ENCODE measurements around the gene PWWP2B. TPM values are rescaled to one million over a fixed set of nuclear protein-coding genes. Genes with fewer than 3 reads are reported as not detected.

The PWWP2B gene
- total and polyA plus RNA-seq, 2 of the 8 experiments (the other 6 are each of a cell fraction or from before 2014, with no cell fraction given): 5.3 to 10.8 TPM

DNA sequence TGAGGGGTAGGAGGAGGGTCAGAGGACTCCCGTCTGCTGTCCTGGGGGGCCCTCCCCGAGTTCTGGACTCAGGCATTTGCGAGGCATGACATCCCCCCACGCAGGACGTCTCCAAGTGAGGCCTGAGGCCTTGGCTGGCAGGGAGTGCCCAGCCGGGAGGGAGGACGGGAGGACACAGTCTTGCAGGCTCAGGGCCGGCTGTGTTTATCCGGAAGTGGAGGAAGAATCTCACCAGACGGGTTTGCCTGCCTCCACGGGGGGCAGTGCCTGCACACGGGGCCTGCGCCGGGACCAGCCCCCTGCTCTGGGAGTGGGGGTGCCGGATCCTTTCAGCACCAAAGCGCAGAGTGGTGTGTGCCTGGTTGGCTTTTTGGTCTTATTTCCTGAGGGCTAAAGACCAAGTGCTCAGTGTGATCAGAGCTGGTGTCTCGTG is 10.9 kb downstream of the PWWP2B start:
- H3K36me3 ChIP-seq (ENCODE audit: control insufficient read depth in 2 of 4, insufficient read depth in 4 of 4, low read length in 3 of 4): peaks cover 0 to 8% (median 2%) of the 10 kb centered on the region in 4 experiments; a peak in 3 of 8 replicates
- H3K18ac ChIP-seq (ENCODE audit: extremely low read depth, low read length): peak overlapping the region; percentile 99
- peak; percentile 77 for FAIRE-seq
- peak overlapping the region in 2 of 4 experiments; percentile 31 to 57; a peak in 4 of 7 replicates for H3K9ac ChIP-seq (replicated peaks in 1 of 4; ENCODE audit: extremely low read depth in 1 of 4, low read depth in 3 of 4, low read length in 3 of 4)
- H3K4me1 ChIP-seq (replicated peaks in 1 of 4; ENCODE audit: control insufficient read depth in 3 of 4, insufficient read depth in 4 of 4, low read length in 3 of 4): peaks cover 3 to 51% (median 40%) of the 10 kb centered on the region in 4 experiments
- H4K20me1 ChIP-seq (replicated peaks in 1 of 2; ENCODE audit: control insufficient read depth in 1 of 2, insufficient read depth in 2 of 2, low read length in 2 of 2): peaks cover 0 to 3% of the 10 kb centered on the region in 2 experiments
- POLR2A ChIA-PET (ENCODE audit: partially characterized antibody): interaction anchor here (0.8 to 5.6 kb wide), 4 partner anchors 10 to 37 kb away, joined by 3 to 71 read pairs (median 16); partner anchors contain the start of gene PWWP2B
- DNase-seq (ENCODE audit: low read depth in 1 of 2, low spot score in 2 of 2): peak in 1 of 2 experiments; percentile 91
- H2AFZ ChIP-seq (ENCODE audit: low read length): no peak overlapping the region
- H2BK5ac ChIP-seq (ENCODE audit: low read depth, low read length): peak overlapping the region; percentile 97
- H3K14ac ChIP-seq (ENCODE audit: insufficient read length): peak overlapping the region; percentile 58
- H3K56ac ChIP-seq (replicated peaks; ENCODE audit: insufficient read length, low read depth, low read length): peak overlapping the region; percentile 27
- no peaks in the 10 kb centered on the region for H3K27me3 ChIP-seq (replicated peaks in 1 of 4; ENCODE audit: control insufficient read depth in 3 of 4, extremely low read depth in 1 of 4, insufficient read depth in 3 of 4, low read length in 3 of 4)
- no peaks in the 10 kb centered on the region for H3K79me2 ChIP-seq (ENCODE audit: control insufficient read depth in 1 of 2, insufficient read depth in 2 of 2, low read length in 2 of 2)
- no peak overlapping the region for H3K23ac ChIP-seq (ENCODE audit: insufficient read length)
- peak overlapping the region; percentile 97 for H2BK20ac ChIP-seq (ENCODE audit: low read length)
- peak overlapping the region; percentile 100; the same call in 1 of the 2 replicates for H2AK5ac ChIP-seq (ENCODE audit: low read depth, low read length)
- CTCF ChIA-PET (ENCODE audit: partially characterized antibody): interaction anchor here (0.9 to 1.5 kb wide), 3 partner anchors 15 to 39 kb away, joined by 3 to 4 read pairs (median 3); no protein-coding TSS in a partner anchor
- H3K4ac ChIP-seq (replicated peaks; ENCODE audit: insufficient read length, low read depth, low read length): peak overlapping the region; percentile 86
- peak overlapping the region; percentile 92; the same call in 1 of the 2 replicates for H4K8ac ChIP-seq (ENCODE audit: extremely low read depth, insufficient read depth, low read length)
- H3K4me3 ChIP-seq (ENCODE audit: extremely low read depth in 1 of 4, insufficient read depth in 2 of 4, low read depth in 3 of 4, low read length in 4 of 4): peak overlapping the region in 3 of 4 experiments; percentile 11 to 45 (median 18); a peak in 3 of 8 replicates
- peak overlapping the region; percentile 60 to 61 for H3K4me2 ChIP-seq (ENCODE audit: insufficient read depth in 1 of 2, low read depth in 2 of 2, low read length in 2 of 2)
- H2BK120ac ChIP-seq (replicated peaks; ENCODE audit: low read depth, low read length): peak overlapping the region; percentile 80
- peak overlapping the region; percentile 96 for H4K5ac ChIP-seq (ENCODE audit: insufficient read length, low read depth, low read length)
- H3K9me3 ChIP-seq (ENCODE audit: insufficient read depth in 2 of 2, low read depth in 1 of 2, low read length in 1 of 2): no peaks in the 10 kb centered on the region
- H2BK12ac ChIP-seq (ENCODE audit: low read depth, low read length): peak overlapping the region; percentile 100; the same call in 1 of the 2 replicates
- peak overlapping the region; percentile 100 for H4K91ac ChIP-seq (replicated peaks; ENCODE audit: insufficient read length, low read length)
- H3K27ac ChIP-seq (ENCODE audit: low read depth, low read length): peak overlapping the region; percentile 82
- peaks cover 5% of the 10 kb centered on the region; the same call in 1 of the 2 replicates for H3K79me1 ChIP-seq (ENCODE audit: low read depth, low read length)
- no peaks in the 10 kb centered on the region for H3K23me2 ChIP-seq (ENCODE audit: low read depth, low read length)
- 16% methylated on average over 16 of the region's 17 CpGs; no CpG with 5 or more reads in 1 of the 2 experiments for WGBS, 2 experiments (ENCODE audit: extremely low coverage in 1 of 2, insufficient coverage in 1 of 2, insufficient read length in 1 of 2, insufficient replicate concordance in 2 of 2, low coverage in 1 of 2, low lambda C conversion rate in 2 of 2, missing lambda C conversion rate in 1 of 2)
- peak overlapping the region; percentile 66; the same call in 1 of the 2 replicates for H2BK15ac ChIP-seq (ENCODE audit: low read length)
- TF ChIP-seq GABPA (IDR thresholded peaks at IDR 0.05; ENCODE audit: borderline replicate concordance, insufficient read depth, low read length) (peak; percentile 84; the same call in 1 of the 2 replicates), SIN3A (conservative IDR thresholded peaks at IDR 0.05 in 1 of 2, IDR thresholded peaks at IDR 0.05 in 1 of 2; ENCODE audit: low read depth in 1 of 2, low read length in 2 of 2) (peak in 1 of 2 experiments; percentile 72; a peak in 1 of 4 replicates), RBBP5 (IDR thresholded peaks at IDR 0.05; ENCODE audit: borderline replicate concordance, low read depth, low read length) (peak; percentile 98), TCF12 (IDR thresholded peaks at IDR 0.05; ENCODE audit: low read depth, low read length) (peak; percentile 94), CTBP2 (IDR thresholded peaks at IDR 0.05; ENCODE audit: borderline replicate concordance, insufficient read depth, insufficient read length, low read length) (peak; percentile 81), CHD2 (IDR thresholded peaks at IDR 0.05; ENCODE audit: low read length) (peak; percentile 63), TEAD4 (IDR thresholded peaks at IDR 0.05; ENCODE audit: low read depth, low read length) (peak; percentile 89), ZNF274 (IDR thresholded peaks at IDR 0.05; ENCODE audit: borderline replicate concordance, extremely low read depth, low read length) (no peak), MAFK (IDR thresholded peaks at IDR 0.05; ENCODE audit: low read depth, low read length) (no peak; the same call in 1 of the 2 replicates), POLR2A (IDR thresholded peaks at IDR 0.05; ENCODE audit: control extremely low read depth in 1 of 2, low read depth in 2 of 2, low read length in 2 of 2) (peak in 1 of 2 experiments; percentile 65; a peak in 2 of 3 replicates), USF2 (IDR thresholded peaks at IDR 0.05; ENCODE audit: low read length) (no peak)

Data from H1 (cell line).